ENCODE data around the gene CTNNA1. TPM values are rescaled to one million over a fixed set of nuclear protein-coding genes. Genes with fewer than 3 reads are reported as not detected.

Gene CTNNA1
- total and polyA plus RNA-seq, 2 donors from 2014 or later, result 177 to 463 TPM

DNA sequence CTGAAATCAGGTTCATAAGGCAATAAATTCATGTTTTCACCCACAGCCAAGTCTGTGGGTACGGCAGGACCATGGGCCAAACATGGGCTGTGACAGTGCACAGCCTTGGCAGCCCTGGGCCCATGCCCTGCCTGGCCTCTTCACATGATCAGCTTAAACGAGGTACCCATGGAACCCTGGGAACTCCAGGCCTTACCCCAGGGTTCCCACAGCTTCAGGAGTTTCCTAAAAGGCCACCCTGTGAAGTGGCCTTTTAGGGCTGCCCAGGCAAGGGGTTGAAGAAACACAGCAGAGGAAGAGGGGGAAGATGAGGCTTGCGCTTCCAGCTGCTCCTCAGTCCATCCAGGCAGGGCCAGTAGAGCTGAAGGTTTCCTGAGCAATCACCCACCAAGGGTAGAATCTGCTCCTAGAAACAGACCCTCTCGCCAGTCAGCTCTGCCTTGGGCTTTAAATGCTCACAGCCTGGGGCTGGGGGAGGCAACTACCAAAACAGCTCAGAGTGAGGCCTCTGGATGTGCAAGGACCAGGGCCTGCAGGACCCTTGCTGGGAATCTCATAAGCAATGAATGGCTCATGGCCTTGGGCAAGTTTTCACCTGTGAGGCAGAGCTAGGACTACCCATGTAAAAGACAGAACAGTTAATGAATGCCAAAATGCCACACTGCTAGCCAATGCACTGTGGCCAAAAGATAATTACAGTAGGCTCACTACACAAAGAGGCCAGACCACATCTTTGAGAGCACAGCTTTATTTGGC is 201.2 kb downstream of the CTNNA1 start:
- TF ChIP-seq, protein P1, sequence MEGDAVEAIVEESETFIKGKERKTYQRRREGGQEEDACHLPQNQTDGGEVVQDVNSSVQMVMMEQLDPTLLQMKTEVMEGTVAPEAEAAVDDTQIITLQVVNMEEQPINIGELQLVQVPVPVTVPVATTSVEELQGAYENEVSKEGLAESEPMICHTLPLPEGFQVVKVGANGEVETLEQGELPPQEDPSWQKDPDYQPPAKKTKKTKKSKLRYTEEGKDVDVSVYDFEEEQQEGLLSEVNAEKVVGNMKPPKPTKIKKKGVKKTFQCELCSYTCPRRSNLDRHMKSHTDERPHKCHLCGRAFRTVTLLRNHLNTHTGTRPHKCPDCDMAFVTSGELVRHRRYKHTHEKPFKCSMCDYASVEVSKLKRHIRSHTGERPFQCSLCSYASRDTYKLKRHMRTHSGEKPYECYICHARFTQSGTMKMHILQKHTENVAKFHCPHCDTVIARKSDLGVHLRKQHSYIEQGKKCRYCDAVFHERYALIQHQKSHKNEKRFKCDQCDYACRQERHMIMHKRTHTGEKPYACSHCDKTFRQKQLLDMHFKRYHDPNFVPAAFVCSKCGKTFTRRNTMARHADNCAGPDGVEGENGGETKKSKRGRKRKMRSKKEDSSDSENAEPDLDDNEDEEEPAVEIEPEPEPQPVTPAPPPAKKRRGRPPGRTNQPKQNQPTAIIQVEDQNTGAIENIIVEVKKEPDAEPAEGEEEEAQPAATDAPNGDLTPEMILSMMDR (IDR thresholded peaks at IDR 0.05; ENCODE audit: borderline replicate concordance, extremely low read depth, insufficient read depth), result no peak
- intact Hi-C loops (cut with DNase I), result no loop called here
- Histone ChIP-seq H3K9me3 (ENCODE audit: control insufficient read depth in 2 of 3, insufficient read depth in 1 of 3, low read length in 3 of 3) (no peaks in the 10 kb centered on the region), H3K27ac (ENCODE audit: low read depth in 2 of 2, low read length in 2 of 2) (peak overlapping the region; percentile 71 to 78), H3K27me3 (ENCODE audit: control insufficient read depth, insufficient read depth, low read length) (no peaks in the 10 kb centered on the region), H3K4me3 (ENCODE audit: low read length in 3 of 3) (no peak overlapping the region), H3K4me1 (ENCODE audit: control insufficient read depth in 2 of 3, insufficient read depth in 2 of 3, low read depth in 1 of 3, low read length in 3 of 3) (peaks cover 4 to 49% (median 47%) of the 10 kb centered on the region in 3 donors), H3K9ac (ENCODE audit: low read length in 3 of 3) (no peak overlapping the region), H3K36me3 (ENCODE audit: control insufficient read depth in 2 of 3, insufficient read depth in 3 of 3, low read length in 3 of 3) (no peaks in the 10 kb centered on the region)
- no peak for FAIRE-seq
- DNase-seq, result peak in 1 of 5 donors; percentile 9

DNA sequence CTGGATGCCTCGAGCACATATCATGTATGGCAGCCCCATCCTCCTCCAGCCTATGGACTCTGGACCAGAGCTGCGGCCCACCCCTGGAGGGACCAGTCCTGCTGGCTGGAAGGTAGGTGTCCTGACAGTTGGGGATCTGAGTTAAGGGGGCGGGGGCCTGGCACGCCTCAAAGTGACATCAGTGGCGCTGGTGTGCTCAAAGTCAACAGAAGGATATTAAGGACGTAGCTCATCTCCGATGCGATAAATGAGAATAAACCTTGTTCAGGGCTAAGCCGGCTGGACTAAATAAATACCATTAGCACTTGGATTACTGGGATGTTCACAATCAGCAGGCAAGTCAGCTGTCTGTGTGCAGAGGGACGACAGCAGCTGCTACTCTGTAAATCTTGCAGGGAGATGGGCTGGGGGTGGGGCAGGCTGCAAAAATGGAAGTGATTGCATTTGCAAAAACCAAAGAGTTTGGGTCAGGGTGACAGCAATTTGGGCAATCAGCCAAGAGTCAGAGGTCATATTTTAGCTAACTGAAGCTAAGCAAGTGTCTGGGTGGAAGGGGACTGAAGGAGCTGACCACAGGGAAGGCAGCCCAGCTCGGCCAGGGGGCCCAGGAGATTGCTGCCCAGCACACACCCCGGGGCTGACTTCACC is 201.9 kb downstream of the CTNNA1 start:
- H3K27ac ChIP-seq (ENCODE audit: low read depth in 2 of 2, low read length in 2 of 2), result peak overlapping the region; percentile 12 to 38
- no peak for FAIRE-seq
- intact Hi-C loops (cut with DNase I), result no loop called here
- no peak overlapping the region for H3K9ac ChIP-seq (ENCODE audit: low read length in 3 of 3)
- no peak overlapping the region for H3K4me3 ChIP-seq (ENCODE audit: low read length in 3 of 3)
- peak; percentile 72 to 89 (median 85) for DNase-seq
- H3K4me1 ChIP-seq (ENCODE audit: control insufficient read depth in 2 of 3, insufficient read depth in 2 of 3, low read depth in 1 of 3, low read length in 3 of 3), result peaks cover 4 to 45% (median 43%) of the 10 kb centered on the region in 3 donors
- no peaks in the 10 kb centered on the region for H3K9me3 ChIP-seq (ENCODE audit: control insufficient read depth in 2 of 3, insufficient read depth in 1 of 3, low read length in 3 of 3)
- TF ChIP-seq, protein P1 (IDR thresholded peaks at IDR 0.05; ENCODE audit: borderline replicate concordance, extremely low read depth, insufficient read depth), result no peak
- H3K27me3 ChIP-seq (ENCODE audit: control insufficient read depth, insufficient read depth, low read length), result no peaks in the 10 kb centered on the region
- no peaks in the 10 kb centered on the region for H3K36me3 ChIP-seq (ENCODE audit: control insufficient read depth in 2 of 3, insufficient read depth in 3 of 3, low read length in 3 of 3)

DNA sequence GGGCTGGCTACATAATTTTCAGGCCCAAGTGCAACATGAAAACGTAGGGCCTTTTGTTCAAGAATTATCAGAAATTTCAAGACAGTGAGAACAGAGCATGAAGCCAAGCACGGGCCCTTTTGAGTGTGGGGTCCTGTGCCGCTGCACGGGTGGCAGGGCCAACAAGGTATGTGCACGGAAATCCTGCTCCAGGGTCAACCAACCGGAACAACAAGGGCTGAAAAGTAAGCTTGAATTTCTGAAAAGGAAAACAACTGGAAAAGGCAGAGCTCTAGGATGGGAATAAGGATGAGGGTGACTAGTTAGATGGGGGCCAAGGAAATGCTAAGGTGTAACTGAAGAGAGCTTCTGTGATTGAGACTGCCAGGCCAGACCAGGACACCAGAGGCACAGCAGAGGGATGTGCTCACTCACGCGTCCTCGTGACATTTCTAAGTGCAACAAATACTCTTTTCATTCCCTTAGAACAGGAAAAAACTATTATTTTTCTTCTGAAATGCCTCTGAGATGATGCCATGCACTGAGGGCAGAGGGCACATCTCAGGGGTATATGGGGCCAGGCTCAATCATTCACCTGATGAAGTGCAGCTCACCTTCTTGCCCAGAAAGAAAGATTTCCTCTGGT is 202.6 kb downstream of the CTNNA1 start:
- Histone ChIP-seq H3K27me3 (ENCODE audit: control insufficient read depth, insufficient read depth, low read length) (no peaks in the 10 kb centered on the region), H3K9me3 (ENCODE audit: control insufficient read depth in 2 of 3, insufficient read depth in 1 of 3, low read length in 3 of 3) (no peaks in the 10 kb centered on the region), H3K9ac (ENCODE audit: low read length in 3 of 3) (no peak overlapping the region), H3K4me1 (ENCODE audit: control insufficient read depth in 2 of 3, insufficient read depth in 2 of 3, low read depth in 1 of 3, low read length in 3 of 3) (peaks cover 4 to 43% (median 43%) of the 10 kb centered on the region in 3 donors), H3K4me3 (ENCODE audit: low read length in 3 of 3) (no peak overlapping the region), H3K27ac (ENCODE audit: low read depth in 2 of 2, low read length in 2 of 2) (peak overlapping the region in 1 of 2 donors; percentile 38), H3K36me3 (ENCODE audit: control insufficient read depth in 2 of 3, insufficient read depth in 3 of 3, low read length in 3 of 3) (no peaks in the 10 kb centered on the region)
- FAIRE-seq (no peak), DNase-seq (peak in 4 of 5 donors; percentile 56 to 76 (median 64))
- TF ChIP-seq, protein P1 (IDR thresholded peaks at IDR 0.05; ENCODE audit: borderline replicate concordance, extremely low read depth, insufficient read depth), result no peak
- intact Hi-C loops (cut with DNase I), result no loop called here

Measured in kidney (tissue), 14 donors.